ENCODE measurements around the gene HMCN2. TPM values are rescaled to one million over a fixed set of nuclear protein-coding genes. Genes with fewer than 3 reads are reported as not detected.

The HMCN2 gene
- total RNA-seq, 2 donors from 2014 or later, result 2.9 to 5.5 TPM

GRCh38 chr9:130328349-130328801, 62.8 kb downstream of the HMCN2 start:
- no peak overlapping the region for H3K4me3 ChIP-seq
- no peaks in the 10 kb centered on the region for H3K9me3 ChIP-seq
- no peaks in the 10 kb centered on the region for H3K4me1 ChIP-seq (replicated peaks)
- intact Hi-C loops (cut with DNase I), result loop anchor here (5.0 kb wide), 1 partner anchor 41 kb away; no protein-coding TSS in a partner anchor
- H3K36me3 ChIP-seq, result no peaks in the 10 kb centered on the region
- WGBS, result 27% methylated on average over 15 of the region's 15 CpGs
- H3K27me3 ChIP-seq (replicated peaks; ENCODE audit: insufficient read depth), result peaks cover 3% of the 10 kb centered on the region
- no peak for DNase-seq (ENCODE audit: low spot score)
- peak overlapping the region; percentile 64 to 73 for H3K27ac ChIP-seq
- TF ChIP-seq POLR2AphosphoS5 (IDR thresholded peaks at IDR 0.05) (peak; percentile 36), POLR2A (IDR thresholded peaks at IDR 0.05) (no peak)

GRCh38 chr9:130329061-130329460, 63.5 kb downstream of the HMCN2 start:
- no peak for DNase-seq (ENCODE audit: low spot score)
- no peak for TF ChIP-seq POLR2AphosphoS5 (IDR thresholded peaks at IDR 0.05)
- no peak for TF ChIP-seq CTCF (IDR thresholded peaks at IDR 0.05)
- TF ChIP-seq POLR2A (IDR thresholded peaks at IDR 0.05), result no peak
- Histone ChIP-seq H3K27me3 (replicated peaks; ENCODE audit: insufficient read depth) (peaks cover 3% of the 10 kb centered on the region), H3K4me3 (no peak overlapping the region), H3K4me1 (replicated peaks) (no peaks in the 10 kb centered on the region), H3K36me3 (no peaks in the 10 kb centered on the region), H3K9me3 (no peaks in the 10 kb centered on the region), H3K27ac (peak overlapping the region; percentile 49 to 50)
- 73% methylated on average over 2 of the region's 2 CpGs for WGBS
- intact Hi-C loops (cut with DNase I), result loop anchor here (5.0 kb wide), 1 partner anchor 42 kb away; no protein-coding TSS in a partner anchor

DNA sequence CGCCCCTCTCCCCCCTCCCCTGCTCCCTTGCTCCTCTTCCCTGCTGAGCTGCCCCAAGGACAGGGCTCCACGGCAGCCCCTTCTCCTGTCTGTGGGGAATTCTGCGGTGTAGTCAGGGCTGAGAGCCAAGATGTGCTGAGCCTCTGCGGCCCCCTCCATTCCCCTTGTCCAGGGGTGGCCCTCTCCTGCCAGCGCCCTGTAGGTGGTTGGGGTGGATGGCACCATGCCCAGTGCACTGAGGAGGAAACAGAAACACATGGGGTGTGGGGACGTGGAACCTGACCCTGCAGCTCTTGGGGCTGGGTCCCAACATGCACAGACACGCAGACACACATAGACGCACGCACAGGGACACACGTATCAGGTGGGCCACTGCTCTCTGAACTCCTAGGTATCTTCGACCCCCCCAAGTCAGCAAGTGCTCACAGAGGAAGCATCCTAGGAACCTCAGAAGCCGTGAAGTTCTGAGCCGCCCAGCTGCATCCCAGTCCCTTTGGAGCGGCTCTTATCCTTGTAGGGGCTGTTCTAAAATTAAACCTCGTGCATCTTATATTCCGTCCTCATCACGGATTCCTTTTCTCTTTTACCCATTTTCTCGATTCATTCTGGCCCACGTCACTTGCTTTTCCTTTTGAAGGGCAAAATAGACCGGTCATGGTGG, 64.8 kb downstream of the HMCN2 start:
- no peak overlapping the region for H3K4me3 ChIP-seq
- H3K36me3 ChIP-seq, result no peaks in the 10 kb centered on the region
- no peak for DNase-seq (ENCODE audit: low spot score)
- intact Hi-C loops (cut with DNase I), result no loop called here
- peak overlapping the region; percentile 50 to 53 for H3K27ac ChIP-seq
- H3K4me1 ChIP-seq (replicated peaks), result no peaks in the 10 kb centered on the region
- H3K9me3 ChIP-seq, result no peaks in the 10 kb centered on the region
- 44% methylated on average over 20 of the region's 20 CpGs for WGBS
- H3K27me3 ChIP-seq (replicated peaks; ENCODE audit: insufficient read depth), result peaks cover 3% of the 10 kb centered on the region
- TF ChIP-seq POLR2AphosphoS5 (IDR thresholded peaks at IDR 0.05), result no peak
- no peak for TF ChIP-seq CTCF (IDR thresholded peaks at IDR 0.05)
- TF ChIP-seq POLR2A (IDR thresholded peaks at IDR 0.05), result no peak

- no peak overlapping the region for H3K4me3 ChIP-seq
- H3K36me3 ChIP-seq, result no peaks in the 10 kb centered on the region
- H3K4me1 ChIP-seq (replicated peaks), result no peaks in the 10 kb centered on the region
- intact Hi-C loops (cut with DNase I), result no loop called here
- H3K27me3 ChIP-seq (replicated peaks; ENCODE audit: insufficient read depth), result peaks cover 1% of the 10 kb centered on the region
- no peak for DNase-seq (ENCODE audit: low spot score)
- WGBS, result 68% methylated on average over 14 of the region's 14 CpGs
- TF ChIP-seq POLR2AphosphoS5 (IDR thresholded peaks at IDR 0.05) (no peak), CTCF (IDR thresholded peaks at IDR 0.05) (no peak), POLR2A (IDR thresholded peaks at IDR 0.05) (no peak)
- H3K27ac ChIP-seq, result peak overlapping the region in 1 of 2 donors; percentile 53
- H3K9me3 ChIP-seq, result no peaks in the 10 kb centered on the region
These were observed 65.5 kb downstream of the HMCN2 start for GRCh38 chr9:130331061-130331460.

DNA sequence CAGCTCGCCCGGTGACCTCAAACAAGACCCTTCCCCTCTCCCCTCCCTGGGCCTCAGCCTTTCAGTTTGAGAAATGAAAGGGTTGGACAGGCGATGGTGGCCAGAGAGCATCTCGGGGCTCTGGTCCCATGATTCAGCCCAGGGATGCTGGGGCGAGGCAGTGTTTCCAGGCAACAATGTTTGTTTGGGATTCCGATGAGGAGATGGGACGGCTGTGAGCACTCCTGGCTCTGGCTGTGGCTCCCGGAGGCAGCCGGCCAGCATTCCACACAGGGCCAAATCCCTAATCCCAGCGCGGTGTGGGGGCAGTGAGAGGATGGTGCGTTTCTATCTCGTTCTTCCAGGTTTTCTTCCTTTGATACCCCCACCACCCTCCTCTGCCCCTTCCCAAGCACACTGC, 66.0 kb downstream of the HMCN2 start:
- TF ChIP-seq POLR2A (IDR thresholded peaks at IDR 0.05), result no peak
- TF ChIP-seq CTCF (IDR thresholded peaks at IDR 0.05), result no peak
- TF ChIP-seq POLR2AphosphoS5 (IDR thresholded peaks at IDR 0.05), result peak; percentile 15
- H3K27ac ChIP-seq, result peak overlapping the region; percentile 56
- H3K4me3 ChIP-seq, result no peak overlapping the region
- H3K9me3 ChIP-seq, result no peaks in the 10 kb centered on the region
- intact Hi-C loops (cut with DNase I), result no loop called here
- no peaks in the 10 kb centered on the region for H3K4me1 ChIP-seq (replicated peaks)
- DNase-seq (ENCODE audit: low spot score), result no peak
- WGBS, result 46% methylated on average over 10 of the region's 13 CpGs
- H3K27me3 ChIP-seq (replicated peaks; ENCODE audit: insufficient read depth), result peaks cover 1% of the 10 kb centered on the region
- no peaks in the 10 kb centered on the region for H3K36me3 ChIP-seq

Measured in prostate gland (tissue), 2 donors.